Endothelial cell of umbilical vein (primary cell): ENCODE data around the gene TBC1D9B. TPM values are rescaled to one million over a fixed set of nuclear protein-coding genes. Genes with fewer than 3 reads are reported as not detected.

ENCODE experiments used
- BruUV-seq: library from RNA; stranded (reverse); fragments of 400-500 nt; replicated peaks from 2 replicates; lab custom pipeline; 2021; lab: Mats Ljungman, UMichigan
- CTCF ChIA-PET: fragments of 300-600, 350-600 bp; sonication (Branson Sonifier 250); formaldehyde crosslinking; loops from one replicate; lab custom pipeline; 2021; ENCODE audit warnings: antibody characterized with exemption, inconsistent platforms; lab: Charles Lee
- POLR2A ChIA-PET: fragments of 300-600, 350-600 bp; sonication (Branson Sonifier 250); formaldehyde crosslinking; loops from one replicate; lab custom pipeline; 2021; ENCODE audit warnings: antibody characterized with exemption, inconsistent platforms; lab: Charles Lee
- DNase-seq: peaks from one replicate; pipeline ENCODE4 v3.0.0-alpha.2; 2011; ENCODE audit warnings: low read depth, low spot score
- FAIRE-seq: peaks from 2 replicates; lab custom pipeline; 2011; peaks lifted over from hg19 to GRCh38; lab: Jason Lieb, UNC
- H2AFZ ChIP-seq: 2 replicates; pipeline ENCODE4 v1.6.0; 2012; ENCODE audit warnings: low read depth, low read length, control low read depth, inconsistent platforms
- H3K27ac ChIP-seq: 2 replicates; pipeline ENCODE4 v1.5.1; 2011; ENCODE audit warnings: low read depth, mild to moderate bottlenecking, control low read depth, low read length, moderate library complexity; ENCODE audit not compliant: insufficient read depth
- H3K27me3 ChIP-seq, 2 experiments: 2 replicates each; pipeline versions ENCODE4 v1.6.0 to v1.6.1; 2011; ENCODE audit warnings: low read length in 2 of 2, mixed read lengths in 1 of 2; ENCODE audit not compliant: control insufficient read depth in 2 of 2, insufficient read depth in 2 of 2
- H3K36me3 ChIP-seq, 2 experiments: 2 replicates in 1 of 2; 3 replicates in 1 of 2; pipeline ENCODE4 v1.5.1; 2011; ENCODE audit warnings: low read length in 2 of 2, mild to moderate bottlenecking in 1 of 2, moderate library complexity in 1 of 2; ENCODE audit not compliant: control insufficient read depth in 2 of 2, insufficient read depth in 2 of 2; ENCODE audit errors: extremely low read depth in 1 of 2
- H3K4me1 ChIP-seq: 3 replicates; pipeline ENCODE4 v1.5.1; 2011; ENCODE audit warnings: mild to moderate bottlenecking, low read length; ENCODE audit not compliant: control insufficient read depth, insufficient read depth; ENCODE audit errors: extremely low read depth
- H3K4me2 ChIP-seq: 2 replicates; pipeline ENCODE4 v1.6.1; 2011; ENCODE audit warnings: low read length, control low read depth, mixed read lengths; ENCODE audit not compliant: insufficient read depth
- H3K4me3 ChIP-seq, 3 experiments: fragments of 200-600 bp in 1 of 3; sonication (generic), shearing (Covaris generic) in 1 of 3; replicated peaks in 1 of 3; 2 replicates each; pipeline ENCODE4 v1.5.1; 2011 to 2016; ENCODE audit warnings: control low read depth in 3 of 3, low read length in 3 of 3, mild to moderate bottlenecking in 2 of 3, inconsistent platforms in 1 of 3, low read depth in 1 of 3, moderate library complexity in 1 of 3; ENCODE audit not compliant: insufficient read depth in 1 of 3
- H3K79me2 ChIP-seq: 2 replicates; pipeline ENCODE4 v1.6.0; 2012; ENCODE audit warnings: low read length, inconsistent platforms; ENCODE audit not compliant: control insufficient read depth, insufficient read depth
- H3K9ac ChIP-seq: replicated peaks from 2 replicates; pipeline ENCODE3; 2011; ENCODE audit warnings: low read length, control low read depth; ENCODE audit not compliant: insufficient read depth; ENCODE audit errors: extremely low read depth
- H3K9me1 ChIP-seq: replicated peaks from 3 replicates; pipeline ENCODE4 v1.6.0; 2011; ENCODE audit warnings: mild to moderate bottlenecking, low read length; ENCODE audit not compliant: control insufficient read depth, insufficient read depth; ENCODE audit errors: extremely low read depth
- H3K9me3 ChIP-seq: replicated peaks from 2 replicates; pipeline ENCODE4 v1.5.1; 2012; ENCODE audit warnings: low read length, inconsistent platforms; ENCODE audit not compliant: control insufficient read depth, insufficient read depth
- H4K20me1 ChIP-seq: replicated peaks from 2 replicates; pipeline ENCODE3; 2011; ENCODE audit warnings: mild to moderate bottlenecking, low read length; ENCODE audit not compliant: control insufficient read depth, insufficient read depth; ENCODE audit errors: extremely low read depth
- CTCF ChIP-seq, 2 donors: IDR thresholded peaks; 1 replicate in 1 of 2; 2 replicates in 1 of 2; pipeline ENCODE4 v1.5.1; 2011; ENCODE audit warnings: low read length in 2 of 2, mild to moderate bottlenecking in 2 of 2, moderate library complexity in 2 of 2, control low read depth in 1 of 2, inconsistent platforms in 1 of 2, low read depth in 1 of 2; ENCODE audit not compliant: insufficient read depth in 1 of 2; ENCODE audit errors: extremely low read depth in 1 of 2
- EZH2 ChIP-seq: IDR thresholded peaks from 2 replicates; pipeline ENCODE4 v1.6.1; 2012; ENCODE audit warnings: borderline replicate concordance, low read depth, mild to moderate bottlenecking, moderate library complexity, low read length, inconsistent platforms; ENCODE audit not compliant: severe bottlenecking
- FOS ChIP-seq: IDR thresholded peaks from 2 replicates; pipeline ENCODE4 v1.6.1; 2011; ENCODE audit warnings: mild to moderate bottlenecking, low read length, moderate library complexity, borderline replicate concordance; ENCODE audit not compliant: insufficient read depth
- GATA2 ChIP-seq: IDR thresholded peaks from 2 replicates; pipeline ENCODE4 v1.7.0; 2011; ENCODE audit warnings: low read depth, mild to moderate bottlenecking, moderate library complexity, mixed read lengths, low read length; ENCODE audit not compliant: insufficient read length, insufficient read depth
- JUN ChIP-seq: IDR thresholded peaks from 2 replicates; pipeline ENCODE4 v1.6.1; 2011; ENCODE audit warnings: borderline replicate concordance, low read depth; ENCODE audit not compliant: insufficient read length, insufficient read depth
- MAX ChIP-seq: IDR thresholded peaks from 2 replicates; pipeline ENCODE4 v1.6.1; 2011; ENCODE audit not compliant: insufficient read depth, insufficient read length
- MYC ChIP-seq: IDR thresholded peaks from one replicate; pipeline ENCODE4 v1.6.1; 2011; ENCODE audit warnings: mild to moderate bottlenecking, low read depth, low read length
- POLR2A ChIP-seq: IDR thresholded peaks from 2 replicates; pipeline ENCODE4 v1.6.1; 2012; ENCODE audit warnings: low read depth, mild to moderate bottlenecking, control low read depth, low read length
- POLR2AphosphoS5 ChIP-seq: IDR thresholded peaks from 2 replicates; pipeline ENCODE4 v1.6.1; 2012; ENCODE audit warnings: low read depth, mild to moderate bottlenecking, control low read depth, low read length, moderate library complexity; ENCODE audit not compliant: insufficient read depth
- dilution Hi-C: fragments of 300-500 bp; cut with MboI; formaldehyde crosslinking; loops from one replicate; pipeline ENCODE4 v1.15.0; 2019; ENCODE audit warnings: low sequenced_read_pairs; ENCODE audit not compliant: extremely low pct_ligation_motif_present
- intact Hi-C: fragments of 100-400 bp; cut with micrococcal nuclease; formaldehyde crosslinking; loops from one replicate; pipeline ENCODE4 v1.10.0; 2022
- polyA plus RNA-seq, 4 experiments: library from polyadenylated mRNA; depleted of rRNA in 3 of 4; stranded (reverse) in 3 of 4; unstranded in 1 of 4; fragments of >200 nt; gene quantifications; 2 replicates each; pipeline versions ENCODE4 v1.2.1 to v1.2.3, GENCODE V29; 2011 to 2012; ENCODE audit warnings: missing spikeins in 1 of 4
- total RNA-seq: library from RNA; stranded (reverse); gene quantifications from 2 replicates; pipeline ENCODE4 v1.2.3, GENCODE V29; 2021

Gene TBC1D9B
- total and polyA plus RNA-seq, 2 donors (not counting 3 experiments of a cell fraction or from before 2014, with no cell fraction given), result 82.8 to 150 TPM

DNA sequence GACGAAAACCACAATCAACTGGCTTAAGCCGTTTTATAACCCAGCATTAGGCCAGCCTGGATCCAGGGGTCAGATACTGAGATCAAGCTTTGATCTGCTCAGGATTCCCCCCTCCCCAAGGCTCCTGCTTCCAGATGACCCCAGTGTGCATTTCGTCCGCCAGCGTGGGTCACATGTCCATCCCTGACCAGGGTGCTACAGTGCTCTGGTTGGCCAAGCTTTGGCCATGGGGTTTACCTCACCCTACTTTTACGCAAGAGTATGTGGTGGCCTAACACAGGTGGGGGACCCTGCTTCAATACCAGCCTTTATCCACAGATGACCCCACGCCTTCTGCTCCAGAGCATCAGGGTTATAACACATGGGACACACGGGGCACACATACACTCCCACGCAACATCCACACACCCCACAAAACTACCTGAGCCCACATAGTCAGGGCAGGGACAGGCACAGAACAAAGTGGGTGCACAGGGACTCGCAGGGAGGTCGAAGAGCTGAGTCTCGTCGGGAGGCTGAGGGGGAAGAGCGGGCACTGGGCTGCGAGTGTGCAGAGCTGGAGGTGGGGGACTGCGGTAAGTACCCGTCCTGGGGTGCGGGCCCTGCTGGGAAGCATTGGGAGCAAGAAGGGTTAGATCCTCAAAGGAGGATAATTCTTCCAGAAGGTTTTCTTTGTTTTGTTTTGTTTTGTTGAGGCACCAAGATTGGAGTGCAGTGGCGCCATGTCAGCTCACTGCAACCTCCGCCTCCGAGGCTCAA, 92.0 kb downstream of the TBC1D9B start:
- Histone ChIP-seq H4K20me1 (no peaks in the 10 kb centered on the region), H3K27me3 (no peaks in the 10 kb centered on the region), H3K79me2 (peaks cover 2% of the 10 kb centered on the region), H3K9ac (no peak overlapping the region), H2AFZ (no peak overlapping the region), H3K27ac (no peak overlapping the region), H3K9me3 (no peaks in the 10 kb centered on the region), H3K4me3 (no peak overlapping the region), H3K36me3 (peaks cover 0 to 4% of the 10 kb centered on the region in 2 experiments), H3K4me2 (no peak overlapping the region), H3K4me1 (peaks cover 22% of the 10 kb centered on the region), H3K9me1 (no peaks in the 10 kb centered on the region)
- no peak for TF ChIP-seq POLR2AphosphoS5
- TF ChIP-seq EZH2, result no peak
- no peak for TF ChIP-seq FOS
- no peak for TF ChIP-seq GATA2
- TF ChIP-seq POLR2A, result no peak
- TF ChIP-seq JUN, result no peak
- TF ChIP-seq MAX, result no peak
- no peak for TF ChIP-seq MYC
- TF ChIP-seq CTCF (IDR thresholded peaks at IDR 0.05; ENCODE audit: extremely low read depth in 1 of 2, insufficient read depth in 1 of 2, low read depth in 1 of 2, low read length in 2 of 2), result no peak
- intact Hi-C loops, result loop anchor here (5.0 kb wide), 1 partner anchor 193 kb away; the partner anchor contains the start of gene HNRNPH1
- dilution Hi-C loops, result no loop called here
- POLR2A ChIA-PET, result interaction anchor here (0.9 kb wide), 1 partner anchor 9 kb away, joined by 3 read pairs; no protein-coding TSS in a partner anchor
- no peak for FAIRE-seq
- DNase-seq, result no peak
- no TSS peak for BruUV-seq
- CTCF ChIA-PET, result interaction anchor here (0.8 kb wide), 1 partner anchor 8 kb away, joined by 3 read pairs; no protein-coding TSS in a partner anchor
